GM18868 (cell line): Measurements from ENCODE around the gene CKAP4.

Experiments used
- ATAC-seq: cut with Tn5 transposase; IDR thresholded peaks from one replicate; pipeline ENCODE4 v1.9.1; 2021; ENCODE audit warnings: mild to moderate bottlenecking, moderate library complexity; ENCODE audit not compliant: unreplicated experiment

The CKAP4 gene

DNA sequence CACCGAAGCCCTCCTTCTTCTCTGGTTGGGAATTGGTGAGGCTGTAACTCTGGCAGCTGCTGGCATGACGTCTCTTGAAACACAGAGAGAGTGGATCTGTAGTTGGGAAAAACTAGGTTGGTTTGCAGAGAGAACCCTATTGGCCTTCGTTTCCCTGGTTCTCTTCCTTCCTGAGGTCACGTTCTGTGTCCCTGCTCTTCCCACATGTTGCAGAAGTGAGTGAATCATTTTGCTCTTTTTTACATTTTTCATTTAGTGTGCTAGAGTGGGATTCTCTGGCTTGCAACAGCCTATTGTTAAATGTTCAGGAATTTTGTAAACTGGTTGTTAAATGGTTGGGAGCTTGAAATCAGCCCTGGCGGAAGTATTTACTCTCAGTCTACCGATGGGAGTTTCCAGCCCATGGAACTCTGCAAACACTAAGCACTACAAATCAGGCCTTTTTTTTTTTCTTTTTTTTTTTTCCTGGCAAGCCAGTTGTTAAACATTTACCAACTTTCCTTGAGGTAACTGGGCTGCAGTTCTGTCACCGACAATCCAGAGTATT, 26.8 kb upstream of the CKAP4 start:
- ATAC-seq, result no peak

GRCh38 chr12:106274012-106274411, 26.2 kb upstream of the CKAP4 start:
- no peak for ATAC-seq

GRCh38 chr12:106273491-106273890, 25.7 kb upstream of the CKAP4 start:
- no peak for ATAC-seq

DNA sequence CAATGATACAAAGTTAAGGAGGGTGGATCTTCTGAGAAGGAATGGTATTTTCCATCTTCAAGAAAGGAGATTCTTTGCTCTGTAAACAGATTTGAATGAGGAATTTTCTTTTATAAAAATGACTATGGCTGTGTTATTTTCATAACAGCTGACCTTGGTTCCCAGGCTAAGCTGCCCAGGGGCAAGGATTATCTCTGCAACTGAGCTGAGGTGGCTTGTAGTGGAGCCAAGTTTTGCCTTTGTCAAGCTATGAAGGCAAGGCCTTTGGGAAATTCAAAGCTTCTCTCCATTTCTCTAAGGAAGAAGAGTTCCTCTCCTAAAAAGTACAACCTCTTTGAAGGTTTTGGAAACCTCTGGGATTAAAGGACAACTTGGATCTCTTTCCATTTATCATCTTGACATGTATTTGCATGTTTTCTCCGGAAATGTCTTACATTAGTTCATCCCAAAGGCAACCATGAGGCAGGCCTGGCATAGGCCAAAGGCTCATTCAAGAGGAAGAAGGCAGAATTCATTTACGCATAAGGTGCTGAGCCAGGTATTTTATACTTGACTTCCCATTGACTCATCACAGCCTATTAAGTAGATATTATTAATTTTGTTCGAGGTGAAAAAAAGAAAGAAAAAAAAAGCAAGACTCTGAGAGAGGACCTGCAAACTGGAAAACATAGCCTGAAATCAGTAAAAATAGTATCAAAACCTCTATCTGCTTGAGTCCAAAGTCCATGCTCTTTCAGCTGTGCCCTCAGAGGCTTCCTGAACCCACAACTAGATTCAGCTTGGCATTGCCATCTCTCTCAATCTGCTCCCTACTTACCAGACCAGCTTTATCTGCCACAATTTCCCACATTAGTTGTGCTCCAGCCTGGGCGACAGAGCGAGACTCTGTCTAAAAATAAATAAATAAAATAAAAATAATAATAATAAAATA, 24.0 kb upstream of the CKAP4 start:
- no peak for ATAC-seq

DNA sequence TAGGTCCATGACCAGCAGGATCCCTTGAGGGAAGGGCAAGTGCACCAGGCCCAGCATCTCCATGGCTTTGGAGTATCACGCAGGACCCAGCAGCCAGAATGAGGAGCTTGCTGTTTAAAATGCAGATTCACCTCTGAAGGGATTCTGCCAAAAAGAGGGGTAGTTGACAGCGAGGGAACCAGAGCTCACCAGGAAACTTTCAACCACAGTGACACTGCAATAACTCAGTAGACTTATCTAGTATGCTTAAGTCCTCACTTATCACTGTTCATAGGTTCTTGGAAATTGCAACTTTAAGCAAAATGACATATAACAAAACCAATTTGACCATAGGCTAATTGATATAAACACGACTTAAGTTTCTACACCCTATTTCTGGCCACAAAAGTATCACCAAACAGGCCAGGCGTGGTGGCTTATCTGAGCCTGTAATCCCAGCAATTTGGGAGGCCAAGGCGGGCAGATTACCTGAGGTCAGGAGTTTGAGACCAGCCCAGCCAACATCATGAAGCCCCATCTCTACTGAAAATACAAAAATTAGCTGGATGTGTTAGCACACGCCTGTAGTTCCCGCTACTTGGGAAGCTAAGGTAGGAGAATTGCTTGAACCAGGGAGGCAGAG, 21.4 kb upstream of the CKAP4 start:
- no peak for ATAC-seq

DNA sequence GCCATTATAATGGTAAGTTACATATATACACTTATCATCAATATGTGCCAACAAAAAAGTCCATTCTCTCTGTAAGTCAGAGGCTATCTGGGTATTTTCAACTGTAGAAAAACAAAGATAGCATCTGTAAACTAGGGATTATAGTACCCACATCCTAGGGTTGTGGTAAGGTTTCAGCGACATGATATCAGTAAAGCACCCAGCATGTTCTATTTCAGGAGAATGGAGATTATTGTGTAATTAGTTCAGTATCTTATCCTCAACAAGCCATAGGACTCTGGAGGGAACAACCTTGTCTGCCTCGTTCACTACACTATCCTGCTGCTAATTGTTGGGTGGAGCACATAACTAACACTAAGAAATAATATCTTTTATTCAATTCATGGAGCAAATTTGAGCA, 19.7 kb upstream of the CKAP4 start:
- ATAC-seq, result no peak

- no peak for ATAC-seq
Measured at GRCh38 chr12:106265116-106265515, 17.3 kb upstream of the CKAP4 start.

DNA sequence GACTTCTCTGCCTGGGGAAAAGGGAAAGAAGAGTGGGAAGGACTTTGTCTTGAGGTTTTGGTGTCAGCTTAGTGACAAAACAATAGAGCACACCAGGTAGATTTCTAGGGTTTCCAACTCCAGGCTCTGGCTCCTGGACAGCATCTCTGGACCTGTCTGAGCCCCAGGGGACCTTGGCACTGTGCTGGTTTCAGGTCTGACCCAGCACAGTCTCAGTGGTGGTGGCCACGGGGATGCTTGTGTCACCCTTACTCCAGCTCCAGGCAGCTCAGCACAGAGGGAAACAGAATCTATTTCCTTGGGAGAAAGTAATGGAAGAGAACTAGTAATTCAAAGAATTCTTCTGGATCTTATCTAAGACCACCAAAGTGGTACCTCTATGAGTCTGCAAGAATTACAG, 11.1 kb upstream of the CKAP4 start:
- no peak for ATAC-seq

- ATAC-seq, result no peak
Measured at GRCh38 chr12:106258226-106258625, 10.4 kb upstream of the CKAP4 start.

DNA sequence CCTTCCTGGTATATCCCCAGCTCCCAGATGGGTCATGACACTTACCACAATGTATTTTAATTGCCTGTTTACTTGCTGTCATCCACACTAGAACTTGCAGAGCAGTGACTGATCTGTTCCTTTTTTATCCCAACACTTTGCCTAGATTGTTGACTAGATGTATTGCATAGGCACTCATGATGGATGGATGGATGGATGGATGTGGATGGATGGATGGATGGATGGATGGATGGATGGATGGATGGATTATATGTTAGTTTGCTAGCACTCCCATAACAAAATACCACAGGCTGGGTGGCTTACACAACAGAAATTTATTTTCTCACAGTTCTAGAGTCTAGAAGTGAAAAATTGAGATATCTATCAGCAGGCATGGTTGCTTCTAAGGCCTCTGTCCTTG, 8.7 kb upstream of the CKAP4 start:
- no peak for ATAC-seq

GRCh38 chr12:106255952-106256351, 8.1 kb upstream of the CKAP4 start:
- ATAC-seq, result no peak

- ATAC-seq, result no peak
Measured at GRCh38 chr12:106255493-106255892, 7.7 kb upstream of the CKAP4 start.

- ATAC-seq, result no peak
Measured at GRCh38 chr12:106254724-106255123, 6.9 kb upstream of the CKAP4 start.

DNA sequence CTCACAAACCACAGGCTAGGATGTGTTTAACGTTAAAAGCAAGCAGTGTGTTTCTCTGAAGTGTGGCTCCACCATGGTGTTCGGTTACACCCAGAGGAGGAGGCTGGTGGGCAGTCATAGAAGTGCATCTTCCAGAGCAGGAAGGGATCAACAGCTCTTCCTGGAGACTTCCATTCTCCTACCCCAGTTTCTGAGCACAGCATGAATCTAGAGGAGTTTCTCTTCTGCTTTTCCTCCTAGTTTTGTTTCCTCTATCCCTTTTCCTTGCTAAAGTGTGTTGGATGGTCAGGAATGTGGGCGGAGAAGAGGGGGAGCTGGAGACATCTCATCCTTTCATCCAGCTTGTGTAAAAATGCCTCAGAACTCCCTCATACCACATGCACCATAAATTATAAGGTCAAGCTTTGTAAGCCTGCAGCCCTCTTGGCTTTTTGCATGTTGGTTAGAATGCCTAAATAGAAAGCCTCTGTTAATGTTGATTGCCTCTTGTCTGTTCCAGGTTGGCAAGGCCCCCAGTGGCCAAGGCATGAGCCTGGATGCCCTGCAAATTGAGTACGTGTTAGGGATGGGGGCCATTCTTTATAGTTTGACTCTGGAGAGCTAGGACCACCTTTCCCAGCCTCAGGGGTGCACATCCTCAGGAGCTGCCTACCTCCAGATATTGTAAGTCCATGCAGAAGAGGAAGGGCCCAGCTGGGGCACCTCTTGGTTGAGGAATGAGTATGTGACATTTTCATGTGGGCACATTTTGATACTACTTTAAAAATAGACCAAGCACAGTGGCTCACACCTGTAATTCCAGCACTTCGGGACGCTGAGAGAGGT, 4.0 kb upstream of the CKAP4 start:
- no peak for ATAC-seq

GRCh38 chr12:106249411-106250135, 1.8 kb upstream of the CKAP4 start:
- peak; percentile 55 for ATAC-seq

DNA sequence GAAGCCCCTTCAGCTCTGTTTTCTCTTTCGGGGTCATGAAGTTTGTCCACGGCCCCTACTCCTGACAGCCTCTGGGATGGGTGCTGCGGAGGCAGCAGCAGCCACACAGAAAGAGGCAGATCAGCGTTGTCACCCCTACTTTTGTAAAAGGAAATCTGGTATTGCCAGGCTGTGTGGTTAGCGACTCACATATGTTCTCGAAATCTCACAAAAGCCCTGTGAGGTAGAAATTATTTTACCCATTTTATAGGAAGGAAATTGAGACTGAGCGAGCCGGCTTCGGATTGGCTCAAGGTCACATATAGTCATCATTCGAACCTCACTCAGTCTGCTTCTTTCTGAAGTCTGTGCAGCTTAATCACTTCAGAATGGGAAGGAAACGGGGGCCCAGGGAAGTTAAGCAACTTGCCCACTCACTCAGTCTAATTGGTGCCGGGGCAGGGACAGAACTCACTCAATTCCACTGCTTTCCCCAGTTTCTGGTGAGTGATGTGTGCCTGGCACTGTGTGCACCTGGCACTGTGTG, 1.1 kb upstream of the CKAP4 start:
- no peak for ATAC-seq

GRCh38 chr12:106248312-106248845, 559 bp upstream of the CKAP4 start:
- ATAC-seq, result peak; percentile 11

DNA sequence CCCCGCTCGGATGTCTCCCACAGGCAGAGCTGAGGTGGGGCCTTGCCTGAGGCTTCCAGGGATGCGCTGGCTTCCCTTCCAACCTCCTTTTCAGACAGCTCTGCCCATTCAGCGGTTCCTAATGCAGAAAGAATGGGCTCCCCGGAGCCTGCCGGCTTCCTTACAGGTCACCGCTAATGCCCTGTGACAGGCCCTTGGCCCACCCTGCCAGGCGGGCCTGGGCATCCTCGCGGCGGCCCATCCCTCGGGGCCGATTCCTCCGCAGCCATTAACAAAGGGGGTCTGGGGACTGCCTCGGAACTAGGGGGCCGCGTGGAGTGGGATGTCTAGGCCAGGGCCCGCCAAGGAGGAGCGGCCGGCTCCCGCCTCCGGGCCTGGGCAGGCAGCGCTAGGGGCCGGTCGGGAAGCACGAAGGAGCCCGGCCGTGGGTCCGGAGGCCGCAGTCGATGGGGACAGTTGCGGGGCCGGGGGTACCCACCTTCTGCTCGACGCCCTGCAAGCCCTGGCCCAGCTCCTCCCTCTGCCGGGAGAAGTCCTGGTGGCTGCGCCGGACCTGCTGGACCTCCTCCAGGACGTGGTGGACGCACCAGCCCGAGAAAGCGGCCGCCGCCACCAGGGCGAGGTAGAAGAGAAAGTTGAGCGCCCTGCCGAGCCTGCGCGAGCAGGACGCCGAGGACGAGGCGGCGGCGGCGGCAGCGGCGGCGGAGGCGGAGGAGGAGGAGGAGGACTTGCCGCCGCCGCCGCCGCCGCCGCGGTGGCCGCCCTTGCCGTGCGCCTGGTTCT, 738 bp downstream of the CKAP4 start:
- ATAC-seq, result peak; percentile 35

DNA sequence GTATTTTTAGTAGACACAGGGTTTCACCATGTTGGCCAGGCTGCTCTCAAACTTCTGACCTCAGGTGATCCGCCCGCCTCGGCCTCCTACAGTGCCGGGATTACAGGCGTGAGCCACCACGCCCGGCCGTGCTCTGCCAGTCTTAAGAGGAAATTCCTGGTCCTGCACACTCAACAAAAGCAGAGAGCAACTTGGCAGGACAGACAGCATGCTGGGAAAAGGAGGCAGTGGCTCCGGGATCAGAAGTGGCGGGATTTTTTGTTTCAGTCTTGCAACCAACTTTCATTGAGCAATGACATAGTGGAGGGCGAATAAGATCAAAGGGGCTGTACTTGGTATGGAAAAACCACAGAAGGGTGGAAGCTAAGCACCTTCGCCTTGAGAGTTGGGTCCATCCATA, 2.1 kb downstream of the CKAP4 start:
- no peak for ATAC-seq
